ENCODE results near the gene ARSI.

Gene ARSI

GRCh38 chr5:150309101-150309885 is 6.6 kb upstream of the ARSI start:
- FAIRE-seq (no peak), DNase-seq (ENCODE audit: insufficient read length, low spot score) (no peak)

- no peak for FAIRE-seq
- DNase-seq (ENCODE audit: insufficient read length, low spot score), result no peak
Measured at GRCh38 chr5:150307617-150308426, 5.1 kb upstream of the ARSI start.

- FAIRE-seq (no peak), DNase-seq (ENCODE audit: insufficient read length, low spot score) (no peak)
Measured at GRCh38 chr5:150306775-150307174, 4.1 kb upstream of the ARSI start.

- peak; percentile 28 for FAIRE-seq
- no peak for DNase-seq (ENCODE audit: insufficient read length, low spot score)
Measured at GRCh38 chr5:150305557-150305956, 2.9 kb upstream of the ARSI start.

GRCh38 chr5:150305095-150305494 is 2.4 kb upstream of the ARSI start:
- FAIRE-seq, result no peak

GRCh38 chr5:150304481-150305081 is 1.9 kb upstream of the ARSI start:
- FAIRE-seq (no peak), DNase-seq (ENCODE audit: insufficient read length, low spot score) (no peak)

More at GRCh38 chr5:150305095-150305494, 2.4 kb upstream of the ARSI start:
- DNase-seq (ENCODE audit: insufficient read length, low spot score), result no peak

GRCh38 chr5:150303660-150304386 is 1.1 kb upstream of the ARSI start:
- FAIRE-seq (no peak), DNase-seq (ENCODE audit: insufficient read length, low spot score) (no peak)

- DNase-seq (ENCODE audit: insufficient read length, low spot score), result no peak
- no peak for FAIRE-seq
Measured at GRCh38 chr5:150303070-150303615, 438 bp upstream of the ARSI start.

- FAIRE-seq (peak; percentile 4), DNase-seq (ENCODE audit: insufficient read length, low spot score) (no peak)
Measured at GRCh38 chr5:150301901-150302300, 804 bp downstream of the ARSI start.

GRCh38 chr5:150301170-150301505 is 1.6 kb downstream of the ARSI start:
- DNase-seq (ENCODE audit: insufficient read length, low spot score), result no peak

GRCh38 chr5:150300496-150301169 is 2.1 kb downstream of the ARSI start:
- DNase-seq (ENCODE audit: insufficient read length, low spot score) (no peak), FAIRE-seq (no peak)

More at GRCh38 chr5:150301170-150301505, 1.6 kb downstream of the ARSI start:
- no peak for FAIRE-seq

- DNase-seq (ENCODE audit: insufficient read length, low spot score) (no peak), FAIRE-seq (no peak)
Measured at GRCh38 chr5:150299571-150300327, 3.0 kb downstream of the ARSI start.

GRCh38 chr5:150298701-150299451 is 3.8 kb downstream of the ARSI start:
- FAIRE-seq (no peak), DNase-seq (ENCODE audit: insufficient read length, low spot score) (no peak)

GRCh38 chr5:150297934-150298595 is 4.6 kb downstream of the ARSI start:
- peak; percentile 44 for FAIRE-seq
- DNase-seq (ENCODE audit: insufficient read length, low spot score), result no peak

- DNase-seq (ENCODE audit: insufficient read length, low spot score) (no peak), FAIRE-seq (peak; percentile 33)
Measured at GRCh38 chr5:150297236-150297890, 5.3 kb downstream of the ARSI start.

- DNase-seq (ENCODE audit: insufficient read length, low spot score) (no peak), FAIRE-seq (no peak)
Measured at GRCh38 chr5:150296496-150296895, 6.2 kb downstream of the ARSI start.

- DNase-seq (ENCODE audit: insufficient read length, low spot score) (no peak), FAIRE-seq (no peak)
Measured at GRCh38 chr5:150295741-150296486, 6.8 kb downstream of the ARSI start.

Measured in HTR-8/SVneo (cell line).